ENCODE data around the gene PRND.

Gene PRND

GRCh38 chr20:4721719-4722118 lies at the start of gene PRND:
Gene PRND, plus strand, starts transcription at chr20:4721909. Its CDS starts 2,643 bp downstream, at chr20:4724552.
- DNase-seq = no peak
- in situ Hi-C loops (cut with HindIII; ENCODE audit: low pct_ligation_motif_present, low sequenced_read_pairs) = no loop called here
- TF ChIP-seq CTCF (IDR thresholded peaks at IDR 0.05; ENCODE audit: low read depth, low read length, missing control alignments) = no peak
- no peak within 1 kb of the TSS for H3K27ac ChIP-seq
- no peak within 1 kb of the TSS for H3K4me3 ChIP-seq (ENCODE audit: low read depth, low read length)
- no peaks in the 10 kb centered on the region for H3K36me3 ChIP-seq (replicated peaks)
- H3K27me3 ChIP-seq (replicated peaks) = no peaks in the 10 kb centered on the region

- Histone ChIP-seq H3K4me3 (ENCODE audit: low read depth, low read length) (no peak overlapping the region), H3K27me3 (replicated peaks) (peaks cover 3% of the 10 kb centered on the region), H3K36me3 (replicated peaks) (no peaks in the 10 kb centered on the region), H3K27ac (no peak overlapping the region)
- DNase-seq = no peak
- TF ChIP-seq CTCF (IDR thresholded peaks at IDR 0.05; ENCODE audit: low read depth, low read length, missing control alignments) = no peak
- in situ Hi-C loops (cut with HindIII; ENCODE audit: low pct_ligation_motif_present, low sequenced_read_pairs) = no loop called here
These were observed 48.8 kb upstream of the PRND start for GRCh38 chr20:4672948-4673347.

DNA sequence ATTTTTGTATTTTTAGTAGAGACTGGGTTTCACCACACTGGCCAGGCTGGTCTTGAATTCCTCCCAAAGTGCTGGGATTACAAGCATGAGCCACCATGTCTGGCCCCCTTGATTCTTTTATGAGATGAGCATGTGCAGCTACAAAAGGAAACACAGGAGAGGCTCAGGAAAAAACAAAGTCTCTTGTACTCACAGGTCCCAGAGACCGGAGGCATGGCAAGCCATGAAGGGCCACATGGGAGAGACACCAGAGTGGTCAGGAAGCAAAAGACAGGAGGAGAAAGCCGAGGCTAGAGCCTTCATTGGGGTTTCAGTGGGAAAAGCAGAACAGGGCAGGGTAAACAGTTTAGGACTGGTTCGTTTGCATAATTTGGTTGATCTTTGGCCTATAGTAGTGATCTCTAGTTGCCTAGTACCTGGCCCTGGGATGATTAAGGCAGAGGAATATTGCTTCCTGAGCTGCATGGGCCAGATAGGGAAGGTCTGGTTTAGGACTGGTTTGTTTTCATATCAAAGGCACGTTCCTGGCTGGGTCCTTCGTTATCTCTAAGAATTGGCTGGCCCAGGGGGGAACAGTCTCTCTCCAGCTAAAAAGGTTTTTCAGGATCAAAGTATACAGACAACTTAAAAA lies 48.2 kb upstream of the PRND start:
- in situ Hi-C loops (cut with HindIII; ENCODE audit: low pct_ligation_motif_present, low sequenced_read_pairs) = no loop called here

DNA sequence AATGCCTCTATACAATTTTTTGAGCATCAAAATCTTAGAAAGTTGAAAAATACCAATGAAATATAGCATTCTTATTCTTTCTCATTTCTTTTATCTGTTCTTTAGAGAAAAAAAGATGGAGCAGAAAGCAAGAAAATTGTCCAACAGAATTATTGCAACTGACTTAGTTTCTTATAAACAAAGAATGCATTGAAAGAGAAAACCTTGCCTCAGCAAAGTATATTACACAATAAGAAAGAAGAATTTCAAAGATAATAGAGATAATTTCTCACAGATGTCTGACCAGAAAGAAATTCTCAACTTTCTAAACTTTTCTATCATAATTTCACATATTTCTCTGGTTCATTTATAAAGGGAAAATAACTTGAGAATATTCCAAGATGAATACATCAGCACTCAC lies 47.0 kb upstream of the PRND start:
- DNase-seq = no peak
- no peaks in the 10 kb centered on the region for H3K36me3 ChIP-seq (replicated peaks)
- no peak overlapping the region for H3K27ac ChIP-seq
- TF ChIP-seq CTCF (IDR thresholded peaks at IDR 0.05; ENCODE audit: low read depth, low read length, missing control alignments) = no peak
- H3K4me3 ChIP-seq (ENCODE audit: low read depth, low read length) = no peak overlapping the region
- H3K27me3 ChIP-seq (replicated peaks) = peaks cover 3% of the 10 kb centered on the region
- in situ Hi-C loops (cut with HindIII; ENCODE audit: low pct_ligation_motif_present, low sequenced_read_pairs) = no loop called here

More for the DNA sequence above, 48.2 kb upstream of the PRND start:
- no peak for TF ChIP-seq CTCF (IDR thresholded peaks at IDR 0.05; ENCODE audit: low read depth, low read length, missing control alignments)
- Histone ChIP-seq H3K4me3 (ENCODE audit: low read depth, low read length) (no peak overlapping the region), H3K27ac (no peak overlapping the region), H3K36me3 (replicated peaks) (no peaks in the 10 kb centered on the region), H3K27me3 (replicated peaks) (peaks cover 3% of the 10 kb centered on the region)
- DNase-seq = no peak

- in situ Hi-C loops (cut with HindIII; ENCODE audit: low pct_ligation_motif_present, low sequenced_read_pairs) = no loop called here
- H3K27me3 ChIP-seq (replicated peaks) = peaks cover 3% of the 10 kb centered on the region
These were observed 43.9 kb upstream of the PRND start for GRCh38 chr20:4677846-4678245.

More at GRCh38 chr20:4677846-4678245, 43.9 kb upstream of the PRND start:
- Histone ChIP-seq H3K4me3 (ENCODE audit: low read depth, low read length) (no peak overlapping the region), H3K27ac (no peak overlapping the region), H3K36me3 (replicated peaks) (no peaks in the 10 kb centered on the region)
- no peak for DNase-seq
- TF ChIP-seq CTCF (IDR thresholded peaks at IDR 0.05; ENCODE audit: low read depth, low read length, missing control alignments) = no peak
